NCI-H2227 (cell line): Measurements from ENCODE around the gene ANKRD63.

Experiments
- DNase-seq: peaks from one replicate; lab custom pipeline; 2025; ENCODE audit not compliant: unreplicated experiment; lab: John Stamatoyannopoulos, UW

ANKRD63 gene

GRCh38 chr15:40282869-40283614, at the start of gene ANKRD63:
TSS of gene ANKRD63 (minus strand) at chr15:40283064. CDS start at chr15:40282586, 478 bp downstream.
- peak; percentile 43 for DNase-seq

- no peak for DNase-seq
These were observed 49.4 kb upstream of the ANKRD63 start for GRCh38 chr15:40332113-40332781.

GRCh38 chr15:40331637-40332036, 48.8 kb upstream of the ANKRD63 start:
- DNase-seq, result no peak

- DNase-seq, result no peak
These were observed 48.2 kb upstream of the ANKRD63 start for GRCh38 chr15:40331026-40331425.

GRCh38 chr15:40330368-40330836, 47.5 kb upstream of the ANKRD63 start:
- peak; percentile 22 for DNase-seq

- no peak for DNase-seq
These were observed 46.9 kb upstream of the ANKRD63 start for GRCh38 chr15:40329804-40330203.

- no peak for DNase-seq
These were observed 45.9 kb upstream of the ANKRD63 start for GRCh38 chr15:40328751-40329150.

GRCh38 chr15:40328176-40328575, 45.3 kb upstream of the ANKRD63 start:
- DNase-seq, result no peak

GRCh38 chr15:40327457-40327856, 44.6 kb upstream of the ANKRD63 start:
- DNase-seq, result no peak

- DNase-seq, result no peak
These were observed 42.8 kb upstream of the ANKRD63 start for GRCh38 chr15:40325700-40326099.

GRCh38 chr15:40325188-40325587, 42.3 kb upstream of the ANKRD63 start:
- DNase-seq, result no peak

- DNase-seq, result no peak
These were observed 41.4 kb upstream of the ANKRD63 start for GRCh38 chr15:40323953-40324937.

GRCh38 chr15:40323239-40323952, 40.5 kb upstream of the ANKRD63 start, which contains the start of gene INAFM2:
TSS of gene INAFM2 (plus strand) at chr15:40323692. CDS start at chr15:40324056, 364 bp downstream.
- peak; percentile 94 for DNase-seq

GRCh38 chr15:40322531-40323238, 39.8 kb upstream of the ANKRD63 start:
- no peak for DNase-seq

GRCh38 chr15:40320931-40321371, 38.1 kb upstream of the ANKRD63 start:
- peak; percentile 66 for DNase-seq

- no peak for DNase-seq
These were observed 37.5 kb upstream of the ANKRD63 start for GRCh38 chr15:40320409-40320808.

- DNase-seq, result no peak
These were observed 34.7 kb upstream of the ANKRD63 start for GRCh38 chr15:40317580-40317979.

- no peak for DNase-seq
These were observed 34.1 kb upstream of the ANKRD63 start for GRCh38 chr15:40316931-40317330.

GRCh38 chr15:40314723-40315276, 31.9 kb upstream of the ANKRD63 start:
- DNase-seq, result no peak
